HFF-Myc (cell line): ENCODE data around the gene SLC25A51.

Experiments used
- DNase-seq: peaks from one replicate; pipeline ENCODE4 v3.0.0-alpha.2; 2011; ENCODE audit warnings: low read depth; ENCODE audit errors: extremely low read depth
- H3K4me3 ChIP-seq: replicated peaks from 2 replicates; pipeline ENCODE4 v1.5.1; 2011; ENCODE audit warnings: low read depth, mild to moderate bottlenecking, control low read depth, low read length
- CTCF ChIP-seq: IDR thresholded peaks from 2 replicates; pipeline ENCODE4 v1.5.1; 2012; ENCODE audit warnings: mild to moderate bottlenecking, low read depth, low read length, control low read depth; ENCODE audit errors: missing control alignments

Gene SLC25A51

GRCh38 chr9:37919956-37920335 lies 16.0 kb upstream of the SLC25A51 start:
- H3K4me3 ChIP-seq = no peak overlapping the region
- no peak for TF ChIP-seq CTCF
- no peak for DNase-seq

- TF ChIP-seq CTCF = no peak
- H3K4me3 ChIP-seq = no peak overlapping the region
- no peak for DNase-seq
These were observed 15.5 kb upstream of the SLC25A51 start for GRCh38 chr9:37919246-37919955.

GRCh38 chr9:37918665-37919170 lies 14.8 kb upstream of the SLC25A51 start:
- TF ChIP-seq CTCF = no peak
- H3K4me3 ChIP-seq = no peak overlapping the region
- DNase-seq = no peak

GRCh38 chr9:37917801-37918664 lies 14.1 kb upstream of the SLC25A51 start:
- no peak for DNase-seq

GRCh38 chr9:37917313-37917731 lies 13.4 kb upstream of the SLC25A51 start:
- TF ChIP-seq CTCF = no peak
- H3K4me3 ChIP-seq = no peak overlapping the region
- DNase-seq = no peak

More at GRCh38 chr9:37917801-37918664, 14.1 kb upstream of the SLC25A51 start:
- TF ChIP-seq CTCF = no peak
- H3K4me3 ChIP-seq = no peak overlapping the region

GRCh38 chr9:37916471-37917312 lies 12.8 kb upstream of the SLC25A51 start:
- TF ChIP-seq CTCF = no peak
- H3K4me3 ChIP-seq = no peak overlapping the region
- no peak for DNase-seq
